Activated T-cell treated with anti-CD3 and anti-CD28 coated beads, Interleukin-2, amount 50 U/mL, for 72 hours (primary cell): ENCODE results near the gene TBATA. TPM values are rescaled to one million over a fixed set of nuclear protein-coding genes. Genes with fewer than 3 reads are reported as not detected.
A peak's percentile ranks its signal among the peaks of the same experiment; 100 is the strongest.

ENCODE experiments used
- ATAC-seq, 2 donors: fragments of 150-1000 bp; cut with Tn5 transposase; replicated peaks in 1 of 2; 2 replicates each; pipeline ENCODE4 v1.10.0; 2021; ENCODE audit warnings: moderate library complexity in 2 of 2, mild to moderate bottlenecking in 1 of 2
- DNase-seq, 2 donors: peaks; one replicate each; pipeline ENCODE4 v3.0.0; 2021 to 2022; ENCODE audit warnings: mixed read lengths in 1 of 2
- H3K27ac Mint-ChIP-seq: one replicate; pipeline ENCODE4 v1.8.0; 2022; ENCODE audit warnings: mild to moderate bottlenecking, moderate library complexity, mixed read lengths
- H3K27me3 Mint-ChIP-seq: one replicate; pipeline ENCODE4 v1.8.0; 2022; ENCODE audit warnings: low read depth, mixed read lengths
- H3K36me3 Mint-ChIP-seq, 2 donors: one replicate each; pipeline ENCODE4 v1.8.0; 2022; ENCODE audit warnings: mixed read lengths in 2 of 2, mild to moderate bottlenecking in 1 of 2; ENCODE audit not compliant: insufficient read depth in 2 of 2
- H3K4me1 Mint-ChIP-seq: one replicate; pipeline ENCODE4 v1.8.0; 2022; ENCODE audit warnings: low read depth, mixed read lengths
- H3K4me3 Mint-ChIP-seq, 2 donors: one replicate each; pipeline ENCODE4 v1.8.0; 2022; ENCODE audit warnings: mild to moderate bottlenecking in 2 of 2, mixed read lengths in 2 of 2, moderate library complexity in 2 of 2
- H3K9me3 Mint-ChIP-seq, 2 donors: one replicate each; pipeline ENCODE4 v1.8.0; 2022; ENCODE audit warnings: mixed read lengths in 2 of 2
- total RNA-seq, 2 donors: library from RNA; stranded (reverse); gene quantifications; one replicate each; pipeline ENCODE4 v1.2.3, GENCODE V29; 2022

TBATA gene
- total RNA-seq, 2 donors from 2014 or later = not detected

GRCh38 chr10:70733051-70733450 lies 52.1 kb downstream of the TBATA start:
- Mint-ChIP-seq H3K27ac (no peak overlapping the region), H3K36me3 (no peaks in the 10 kb centered on the region), H3K4me3 (no peak overlapping the region), H3K27me3 (no peaks in the 10 kb centered on the region), H3K9me3 (no peaks in the 10 kb centered on the region), H3K4me1 (no peaks in the 10 kb centered on the region)
- no peak for DNase-seq
- no peak for ATAC-seq

GRCh38 chr10:70732569-70732968 lies 52.6 kb downstream of the TBATA start:
- Mint-ChIP-seq H3K36me3 (no peaks in the 10 kb centered on the region), H3K9me3 (no peaks in the 10 kb centered on the region), H3K27ac (no peak overlapping the region), H3K27me3 (no peaks in the 10 kb centered on the region), H3K4me1 (no peaks in the 10 kb centered on the region), H3K4me3 (no peak overlapping the region)
- no peak for DNase-seq
- ATAC-seq = no peak

- ATAC-seq = no peak
- Mint-ChIP-seq H3K27me3 (no peaks in the 10 kb centered on the region), H3K4me1 (no peaks in the 10 kb centered on the region)
Measured at GRCh38 chr10:70730955-70731354, 54.2 kb downstream of the TBATA start.

GRCh38 chr10:70729763-70730357 lies 55.3 kb downstream of the TBATA start:
- ATAC-seq (no peak), DNase-seq (no peak)
- Mint-ChIP-seq H3K27me3 (no peaks in the 10 kb centered on the region), H3K9me3 (no peaks in the 10 kb centered on the region), H3K4me1 (no peaks in the 10 kb centered on the region), H3K36me3 (no peaks in the 10 kb centered on the region), H3K27ac (no peak overlapping the region), H3K4me3 (no peak overlapping the region)

More at GRCh38 chr10:70730955-70731354, 54.2 kb downstream of the TBATA start:
- no peak overlapping the region for H3K27ac Mint-ChIP-seq
- no peaks in the 10 kb centered on the region for H3K36me3 Mint-ChIP-seq
- no peaks in the 10 kb centered on the region for H3K9me3 Mint-ChIP-seq
- no peak overlapping the region for H3K4me3 Mint-ChIP-seq
- DNase-seq = no peak

- no peak for ATAC-seq
- no peak for DNase-seq
- H3K27me3 Mint-ChIP-seq = no peaks in the 10 kb centered on the region
- no peaks in the 10 kb centered on the region for H3K9me3 Mint-ChIP-seq
- no peaks in the 10 kb centered on the region for H3K36me3 Mint-ChIP-seq
- no peak overlapping the region for H3K4me3 Mint-ChIP-seq
- H3K4me1 Mint-ChIP-seq = no peaks in the 10 kb centered on the region
- no peak overlapping the region for H3K27ac Mint-ChIP-seq
Measured at GRCh38 chr10:70728328-70728727, 56.8 kb downstream of the TBATA start.

- ATAC-seq = no peak
- no peak for DNase-seq
- H3K9me3 Mint-ChIP-seq = no peaks in the 10 kb centered on the region
- H3K27me3 Mint-ChIP-seq = no peaks in the 10 kb centered on the region
- no peaks in the 10 kb centered on the region for H3K36me3 Mint-ChIP-seq
- no peak overlapping the region for H3K27ac Mint-ChIP-seq
- no peaks in the 10 kb centered on the region for H3K4me1 Mint-ChIP-seq
- H3K4me3 Mint-ChIP-seq = no peak overlapping the region
Measured at GRCh38 chr10:70726909-70727495, 58.2 kb downstream of the TBATA start.

- no peak overlapping the region for H3K27ac Mint-ChIP-seq
- no peak for ATAC-seq
- no peaks in the 10 kb centered on the region for H3K4me1 Mint-ChIP-seq
Measured at GRCh38 chr10:70723771-70724170, 61.4 kb downstream of the TBATA start.

GRCh38 chr10:70722820-70723424 lies 62.3 kb downstream of the TBATA start:
- ATAC-seq = peak in 1 of 2 donors; percentile 45
- no peak for DNase-seq
- no peaks in the 10 kb centered on the region for H3K36me3 Mint-ChIP-seq
- no peak overlapping the region for H3K4me3 Mint-ChIP-seq
- H3K4me1 Mint-ChIP-seq = no peaks in the 10 kb centered on the region
- H3K9me3 Mint-ChIP-seq = no peaks in the 10 kb centered on the region
- no peaks in the 10 kb centered on the region for H3K27me3 Mint-ChIP-seq
- no peak overlapping the region for H3K27ac Mint-ChIP-seq

More at GRCh38 chr10:70723771-70724170, 61.4 kb downstream of the TBATA start:
- Mint-ChIP-seq H3K36me3 (no peaks in the 10 kb centered on the region), H3K4me3 (no peak overlapping the region), H3K27me3 (no peaks in the 10 kb centered on the region), H3K9me3 (no peaks in the 10 kb centered on the region)
- no peak for DNase-seq

Other genes with a start within 250 kb of the TBATA start
- 100 to 1,000 TPM in 1 of 2 donors, 10 to 100 TPM in 1; 44.5 to 102 TPM for gene PRF1, start 182.6 kb downstream of the TBATA start, total RNA-seq
- gene ADAMTS14, start 112.9 kb downstream of the TBATA start, total RNA-seq = under 1 TPM; 0.24 to 0.37 TPM
- 10 to 100 TPM; 61.3 to 77.6 TPM for gene SGPL1, start 30.6 kb upstream of the TBATA start, total RNA-seq
- gene PCBD1, start 103.2 kb upstream of the TBATA start, total RNA-seq = 10 to 100 TPM; 40.3 to 49.1 TPM